Inflammatory macrophage (primary cell): ENCODE results near the gene TRIM15.
A peak's percentile ranks its signal among the peaks of the same experiment; 100 is the strongest.
"Not testable (repeated sequence)": the region's sequence is repeated elsewhere in the genome, so short reads cannot be mapped to it uniquely, and the experiment has no call there.

ENCODE experiments used
- DNase-seq, 2 donors: peaks; one replicate each; pipeline ENCODE4 v3.0.0-alpha.2; 2020 to 2022

TRIM15 gene

GRCh38 chr6:30163918-30164654, 740 bp downstream of the TRIM15 start:
- DNase-seq = no peak

DNA sequence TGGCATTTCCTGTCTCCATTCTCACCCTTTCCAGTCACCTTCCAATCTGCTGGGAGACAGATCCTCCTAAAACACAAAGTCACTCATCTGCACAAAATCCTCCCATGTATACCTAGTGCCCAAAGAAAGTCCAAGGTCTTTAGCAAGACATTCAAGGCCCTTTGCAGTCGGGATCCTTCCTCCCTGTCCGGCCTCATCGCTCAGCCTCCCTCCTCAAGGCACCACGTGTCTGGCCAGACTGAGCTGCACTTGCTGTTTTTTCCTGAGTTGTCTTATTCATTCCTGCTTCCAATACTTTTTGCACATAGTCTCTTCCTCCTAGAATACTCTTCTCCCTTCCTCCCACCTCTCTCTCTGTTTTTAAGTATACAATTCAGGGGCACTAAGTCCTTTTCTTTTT, 1.4 kb downstream of the TRIM15 start:
- DNase-seq = no peak

- not testable (repeated sequence) for DNase-seq
Observed at GRCh38 chr6:30165238-30165637, 1.9 kb downstream of the TRIM15 start.

GRCh38 chr6:30167101-30167500, 3.8 kb downstream of the TRIM15 start:
- no peak for DNase-seq

GRCh38 chr6:30168741-30169140, 5.4 kb downstream of the TRIM15 start:
- no peak for DNase-seq

DNA sequence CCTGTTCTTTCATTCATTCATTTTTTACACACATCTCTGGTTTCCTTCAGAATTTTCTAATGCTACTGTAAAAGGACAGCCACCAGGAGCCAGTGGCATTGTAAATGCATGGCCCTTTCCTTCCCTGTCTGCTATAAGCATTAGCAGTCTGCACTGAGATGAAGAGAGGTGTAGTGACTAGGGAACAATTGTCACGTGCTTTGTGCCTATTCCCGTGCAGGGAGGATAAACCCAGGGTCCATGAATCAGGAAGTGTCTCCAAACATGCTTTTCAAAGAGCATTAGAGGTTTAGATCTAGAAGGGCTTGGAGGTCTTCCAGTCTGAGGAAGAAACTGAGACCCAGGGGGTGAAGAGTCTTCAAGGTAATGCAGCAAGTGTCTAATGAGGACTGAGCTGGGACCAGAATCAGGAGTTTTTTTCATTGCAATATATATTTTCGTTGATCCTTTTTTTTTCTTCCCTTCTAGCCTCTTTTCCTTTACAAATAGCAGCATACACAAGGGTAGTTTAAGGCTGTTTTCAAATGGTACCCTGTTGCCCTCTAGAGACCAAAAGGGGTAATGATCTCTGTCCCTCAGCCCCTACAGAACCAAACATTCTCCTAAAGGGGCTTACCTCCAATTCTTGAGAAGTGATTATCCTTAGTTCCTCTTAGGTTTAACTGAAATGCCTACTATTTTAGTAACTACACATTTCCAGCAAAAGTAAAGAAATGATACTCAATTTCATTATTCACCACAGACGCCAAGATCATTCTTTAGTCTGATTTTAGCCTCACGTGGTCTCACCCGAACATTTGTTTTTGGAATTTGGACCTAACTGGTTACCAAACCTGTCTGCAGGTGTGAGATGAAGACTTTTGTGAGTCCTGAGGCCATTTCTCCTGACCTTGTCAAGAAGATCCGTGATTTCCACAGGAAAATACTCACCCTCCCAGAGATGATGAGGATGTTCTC, 6.6 kb downstream of the TRIM15 start:
- DNase-seq = peak; percentile 61 to 65

- DNase-seq = peak in 1 of 2 donors; percentile 22
Observed at GRCh38 chr6:30171677-30172471, 8.5 kb downstream of the TRIM15 start.

- DNase-seq = no peak
Observed at GRCh38 chr6:30172681-30173080, 9.3 kb downstream of the TRIM15 start.

- DNase-seq = no peak
Observed at GRCh38 chr6:30175765-30176164, 12.4 kb downstream of the TRIM15 start.

GRCh38 chr6:30178837-30179236, 15.5 kb downstream of the TRIM15 start:
- no peak for DNase-seq

- no peak for DNase-seq
Observed at GRCh38 chr6:30180145-30180544, 16.8 kb downstream of the TRIM15 start.

GRCh38 chr6:30184417-30185031, 21.2 kb downstream of the TRIM15 start:
- peak; percentile 19 to 38 for DNase-seq

- DNase-seq = peak in 1 of 2 donors; percentile 31
Observed at GRCh38 chr6:30185846-30186484, 22.6 kb downstream of the TRIM15 start.

DNA sequence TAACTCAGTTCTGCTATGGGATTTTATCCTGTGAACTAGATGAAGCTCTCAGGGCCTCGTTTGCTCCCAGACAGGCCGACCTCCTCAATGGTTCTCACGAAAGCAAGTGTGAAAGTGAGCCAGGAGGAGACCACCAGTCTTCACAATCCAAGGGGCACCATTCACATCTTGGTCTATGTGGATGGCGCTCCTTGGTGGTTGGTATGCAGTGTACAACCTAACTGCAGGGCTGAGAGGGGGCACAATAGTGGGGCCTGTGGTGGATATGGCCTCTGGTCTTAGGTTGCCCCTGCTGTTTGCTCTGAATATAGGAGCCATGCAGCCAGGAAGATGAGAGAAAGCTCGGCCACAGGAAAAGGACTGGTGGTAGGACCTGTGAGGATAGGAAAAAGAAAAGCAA, 25.2 kb downstream of the TRIM15 start:
- DNase-seq = no peak

- DNase-seq = no peak
Observed at GRCh38 chr6:30192076-30192475, 28.7 kb downstream of the TRIM15 start.

DNA sequence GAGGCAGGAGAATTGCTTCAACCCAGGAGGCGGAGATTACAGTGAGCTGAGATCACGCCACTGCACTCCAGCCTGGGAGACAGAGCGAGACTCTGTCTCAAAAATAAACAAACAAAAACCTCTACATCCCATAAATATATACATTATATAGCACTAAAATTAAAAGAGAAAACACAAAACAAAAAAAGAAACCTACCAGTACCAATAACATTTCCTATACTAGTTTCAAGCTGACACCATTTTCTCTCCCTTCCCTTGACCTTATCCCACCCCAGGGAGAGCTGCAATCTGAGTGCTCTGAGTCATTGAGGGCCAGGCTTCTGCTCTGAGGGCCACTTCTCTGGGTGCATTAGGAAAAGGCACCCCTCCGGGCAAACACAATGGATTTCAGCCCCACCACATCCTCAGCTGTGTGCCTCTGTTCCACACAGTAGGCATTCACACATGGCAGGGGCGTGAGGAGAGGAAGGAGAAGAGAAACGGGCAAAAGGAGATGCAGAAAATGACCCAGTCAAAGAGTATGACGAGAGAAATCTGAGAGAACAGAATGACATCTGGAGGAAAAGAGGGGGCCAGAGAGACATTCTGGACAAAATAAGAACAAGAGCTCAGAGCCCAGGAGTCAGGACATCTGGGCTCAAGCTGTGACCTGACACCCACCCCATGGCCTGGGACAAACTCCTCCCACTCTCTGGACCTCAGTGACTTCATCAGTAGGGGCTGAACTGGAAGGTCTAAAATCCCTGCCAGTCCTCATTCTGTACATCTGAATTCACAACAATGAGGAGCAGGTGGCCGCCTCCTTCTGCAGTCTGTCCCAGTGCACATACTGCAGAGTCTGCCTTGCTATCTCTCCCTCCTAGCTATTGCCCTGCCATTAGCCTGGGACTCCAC, 31.7 kb downstream of the TRIM15 start:
- no peak for DNase-seq

DNA sequence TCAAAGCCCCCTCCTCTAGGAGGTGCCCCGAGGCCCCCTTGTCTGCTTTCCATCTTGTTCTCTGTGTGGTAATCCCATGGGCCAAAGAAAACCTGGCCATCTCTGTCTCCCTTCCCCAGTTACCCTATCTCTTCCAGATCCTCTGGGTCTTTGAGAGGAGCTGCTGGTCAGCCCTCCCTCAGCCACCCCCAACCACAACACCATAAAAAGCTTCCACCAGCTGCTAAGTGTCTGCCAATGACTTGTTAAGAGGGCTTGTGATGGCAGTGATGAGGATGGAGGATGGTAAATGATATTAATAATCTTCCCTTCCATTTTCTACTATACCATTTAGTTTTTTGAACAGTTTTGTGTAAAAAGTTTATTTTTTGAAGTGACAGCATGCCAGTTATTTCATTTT, 32.6 kb downstream of the TRIM15 start:
- DNase-seq = no peak

GRCh38 chr6:30196376-30196775, 33.0 kb downstream of the TRIM15 start:
- DNase-seq = no peak

DNA sequence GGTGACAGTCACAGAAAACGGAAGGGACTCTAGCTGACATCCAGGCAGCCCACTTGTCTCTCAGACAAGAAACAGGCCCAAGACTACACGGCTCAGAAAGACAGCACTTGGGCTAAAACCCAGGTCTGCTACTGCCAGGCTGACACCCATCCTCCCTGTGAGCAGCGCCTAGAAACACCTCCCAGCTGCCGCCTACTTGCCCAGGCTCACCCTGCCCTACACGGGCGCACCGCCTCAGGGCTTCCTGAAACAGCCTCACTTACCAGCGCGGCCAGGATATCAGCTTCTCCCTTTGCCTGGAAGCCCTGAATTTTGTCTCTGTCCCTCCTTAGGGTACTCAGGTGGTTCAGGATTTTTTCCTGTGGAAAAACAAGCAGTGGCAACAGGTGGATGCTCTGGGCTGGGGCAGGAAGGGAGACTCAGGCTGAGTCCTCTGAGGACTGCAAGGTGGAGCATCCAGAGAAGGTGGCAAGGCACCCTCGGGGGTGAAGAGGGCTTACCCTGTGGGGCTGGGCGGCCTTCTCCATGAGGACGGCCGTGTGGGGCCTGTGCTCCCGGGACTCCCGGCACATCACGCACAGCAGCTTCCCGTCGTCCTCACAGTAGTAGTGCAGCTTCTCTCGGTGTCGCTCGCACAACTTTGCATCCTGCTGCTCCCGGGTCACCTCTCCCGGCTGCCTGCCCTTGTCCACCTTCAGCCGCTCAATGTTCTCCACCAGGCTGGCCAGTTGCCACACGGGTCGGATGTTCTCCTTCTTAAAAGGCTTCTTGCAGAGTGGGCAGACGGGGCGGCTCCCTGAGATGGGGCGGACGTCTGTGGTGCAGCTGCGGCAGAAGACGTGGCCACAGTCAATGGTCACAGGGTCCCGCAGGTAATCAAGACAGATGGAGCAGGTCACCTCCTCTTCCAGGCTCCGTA, 35.1 kb downstream of the TRIM15 start:
- DNase-seq = no peak
